IPS-NIHi7 (cell line): Measurements from ENCODE around the gene STKLD1.
"Not testable (repeated sequence)": the region's sequence is repeated elsewhere in the genome, so short reads cannot be mapped to it uniquely, and the experiment has no call there.

Experiments
- DNase-seq: peaks from one replicate; pipeline ENCODE4 v3.0.0; 2012; ENCODE audit warnings: mixed read lengths; ENCODE audit errors: extremely low spot score

Gene STKLD1

GRCh38 chr9:133375724-133376654 lies at the start of gene STKLD1, which contains the start of gene SURF4:
STKLD1 (plus strand) TSS chr9:133376366; CDS start chr9:133376474, 108 bp downstream.
SURF4 (minus strand) TSS chr9:133376060; CDS start chr9:133375969, 91 bp downstream.
- peak; percentile 100 for DNase-seq

- not testable (repeated sequence) for DNase-seq
Measured at GRCh38 chr9:133327021-133327420, 49.1 kb upstream of the STKLD1 start.

- DNase-seq: no peak
Measured at GRCh38 chr9:133327834-133328484, 48.2 kb upstream of the STKLD1 start.

GRCh38 chr9:133329306-133330156 lies 46.6 kb upstream of the STKLD1 start:
- not testable (repeated sequence) for DNase-seq

GRCh38 chr9:133331221-133331620 lies 44.9 kb upstream of the STKLD1 start:
- DNase-seq: no peak

- no peak for DNase-seq
Measured at GRCh38 chr9:133331641-133332380, 44.4 kb upstream of the STKLD1 start.

GRCh38 chr9:133332381-133332730 lies 43.8 kb upstream of the STKLD1 start:
- DNase-seq: no peak

- no peak for DNase-seq
Measured at GRCh38 chr9:133333011-133333410, 43.2 kb upstream of the STKLD1 start.

- DNase-seq: no peak
Measured at GRCh38 chr9:133333566-133333965, 42.6 kb upstream of the STKLD1 start.

- DNase-seq: peak; percentile 29
Measured at GRCh38 chr9:133334161-133334560, 42.0 kb upstream of the STKLD1 start.

GRCh38 chr9:133334888-133335287 lies 41.3 kb upstream of the STKLD1 start:
- not testable (repeated sequence) for DNase-seq

GRCh38 chr9:133335924-133336811 lies 40.0 kb upstream of the STKLD1 start, which contains the start of gene SURF6:
SURF6 (minus strand) TSS chr9:133336188; CDS start chr9:133336132, 56 bp downstream.
- peak; percentile 90 for DNase-seq

- no peak for DNase-seq
Measured at GRCh38 chr9:133339641-133340040, 36.5 kb upstream of the STKLD1 start.

GRCh38 chr9:133340256-133340655 lies 35.9 kb upstream of the STKLD1 start:
- no peak for DNase-seq

- DNase-seq: no peak
Measured at GRCh38 chr9:133340916-133341315, 35.2 kb upstream of the STKLD1 start.

GRCh38 chr9:133341369-133342068 lies 34.6 kb upstream of the STKLD1 start:
- no peak for DNase-seq

GRCh38 chr9:133342069-133342406 lies 34.1 kb upstream of the STKLD1 start:
- DNase-seq: peak; percentile 68

- DNase-seq: peak; percentile 21
Measured at GRCh38 chr9:133342570-133342969, 33.6 kb upstream of the STKLD1 start.

GRCh38 chr9:133344071-133344470 lies 32.1 kb upstream of the STKLD1 start:
- DNase-seq: no peak
